H9 (cell line): ENCODE measurements around the gene SORCS2. TPM values are rescaled to one million over a fixed set of nuclear protein-coding genes. Genes with fewer than 3 reads are reported as not detected.

Experiments
- DNase-seq: peaks from one replicate; pipeline ENCODE4 v3.0.0-alpha.2; 2017
- H2AFZ ChIP-seq: one replicate; pipeline ENCODE4 v1.6.1; 2013; ENCODE audit warnings: mild to moderate bottlenecking, low read length, control low read depth, moderate library complexity
- H2AK5ac ChIP-seq: 2 replicates; pipeline ENCODE4 v1.6.1; 2013; ENCODE audit warnings: low read length, control low read depth, mixed read lengths; ENCODE audit not compliant: insufficient read length
- H2BK120ac ChIP-seq: one replicate; pipeline ENCODE4 v1.6.1; 2013; ENCODE audit warnings: low read depth, mild to moderate bottlenecking, low read length, control low read depth, inconsistent platforms; ENCODE audit not compliant: poor library complexity, severe bottlenecking
- H2BK12ac ChIP-seq: 2 replicates; pipeline ENCODE4 v1.6.1; 2013; ENCODE audit warnings: low read length, control low read depth, mixed read lengths, low read depth; ENCODE audit not compliant: insufficient read length
- H2BK15ac ChIP-seq: 2 replicates; pipeline ENCODE4 v1.6.1; 2013; ENCODE audit warnings: low read depth, low read length, control low read depth
- H2BK20ac ChIP-seq: one replicate; pipeline ENCODE4 v1.6.1; 2013; ENCODE audit warnings: low read depth, mild to moderate bottlenecking, low read length, control low read depth, inconsistent platforms; ENCODE audit not compliant: poor library complexity, severe bottlenecking
- H2BK5ac ChIP-seq: 2 replicates; pipeline ENCODE4 v1.6.1; 2013; ENCODE audit warnings: low read length, control low read depth, mixed read lengths; ENCODE audit not compliant: insufficient read length
- H3K14ac ChIP-seq: 2 replicates; pipeline ENCODE4 v1.6.1; 2013; ENCODE audit warnings: low read length, control low read depth; ENCODE audit not compliant: insufficient read depth
- H3K18ac ChIP-seq: 2 replicates; pipeline ENCODE4 v1.6.1; 2013; ENCODE audit warnings: low read depth, mild to moderate bottlenecking, mixed read lengths, low read length, control low read depth; ENCODE audit not compliant: insufficient read length
- H3K23ac ChIP-seq: 2 replicates; pipeline ENCODE4 v1.6.1; 2013; ENCODE audit warnings: low read length, control low read depth, mixed read lengths, low read depth; ENCODE audit not compliant: insufficient read length
- H3K23me2 ChIP-seq: 2 replicates; pipeline ENCODE4 v1.6.1; 2013; ENCODE audit warnings: low read depth, mild to moderate bottlenecking, mixed read lengths, low read length, control low read depth; ENCODE audit not compliant: insufficient read length, poor library complexity, severe bottlenecking
- H3K27ac ChIP-seq: 2 replicates; pipeline ENCODE4 v1.5.1; 2013; ENCODE audit warnings: low read length, control low read depth, mixed read lengths, low read depth; ENCODE audit not compliant: insufficient read length
- H3K27me3 ChIP-seq: 2 replicates; pipeline ENCODE4 v1.6.1; 2013; ENCODE audit warnings: low read length, control low read depth, inconsistent platforms; ENCODE audit not compliant: insufficient read depth
- H3K4ac ChIP-seq: 2 replicates; pipeline ENCODE4 v1.6.1; 2013; ENCODE audit warnings: low read depth, mild to moderate bottlenecking, control low read depth, inconsistent platforms, low read length, moderate library complexity
- H3K4me1 ChIP-seq: 2 replicates; pipeline ENCODE4 v1.6.1; 2013; ENCODE audit warnings: low read length, control low read depth, inconsistent platforms; ENCODE audit not compliant: insufficient read depth
- H3K4me2 ChIP-seq: 2 replicates; pipeline ENCODE4 v1.6.1; 2013; ENCODE audit warnings: low read length, control low read depth, mixed read lengths; ENCODE audit not compliant: insufficient read length, insufficient read depth
- H3K56ac ChIP-seq: 2 replicates; pipeline ENCODE4 v1.6.1; 2013; ENCODE audit warnings: low read depth, mild to moderate bottlenecking, mixed read lengths, low read length, control low read depth; ENCODE audit not compliant: insufficient read length
- H3K79me1 ChIP-seq: 2 replicates; pipeline ENCODE4 v1.6.1; 2013; ENCODE audit warnings: low read depth, mild to moderate bottlenecking, moderate library complexity, low read length, control low read depth, inconsistent platforms; ENCODE audit not compliant: insufficient read depth, poor library complexity, severe bottlenecking
- H3K79me2 ChIP-seq: 2 replicates; pipeline ENCODE4 v1.6.1; 2013; ENCODE audit warnings: low read length, control low read depth, inconsistent platforms; ENCODE audit not compliant: insufficient read depth
- H3K9ac ChIP-seq: 2 replicates; pipeline ENCODE4 v1.6.1; 2013; ENCODE audit warnings: low read length, control low read depth, mixed read lengths; ENCODE audit not compliant: insufficient read length; ENCODE audit errors: extremely low read depth
- H3K9me3 ChIP-seq: one replicate; pipeline ENCODE4 v1.6.1; 2013; ENCODE audit warnings: low read depth, low read length, inconsistent platforms; ENCODE audit not compliant: control insufficient read depth
- H3T11ph ChIP-seq: one replicate; pipeline ENCODE4 v1.6.1; 2013; ENCODE audit warnings: mild to moderate bottlenecking, low read length, control low read depth, inconsistent platforms
- H4K20me1 ChIP-seq: one replicate; pipeline ENCODE4 v1.6.1; 2013; ENCODE audit not compliant: control insufficient read depth, insufficient read length, insufficient read depth
- H4K5ac ChIP-seq: 2 replicates; pipeline ENCODE4 v1.6.1; 2013; ENCODE audit warnings: low read depth, mild to moderate bottlenecking, mixed read lengths, low read length, control low read depth; ENCODE audit not compliant: insufficient read length
- H4K8ac ChIP-seq: replicated peaks from 2 replicates; pipeline ENCODE4 v1.6.1; 2013; ENCODE audit warnings: low read length, control low read depth, mixed read lengths, low read depth; ENCODE audit not compliant: insufficient read length
- H4K91ac ChIP-seq: 2 replicates; pipeline ENCODE4 v1.6.1; 2013; ENCODE audit warnings: low read depth, mild to moderate bottlenecking, moderate library complexity, mixed read lengths, low read length, control low read depth; ENCODE audit not compliant: insufficient read length
- H3K27ac Mint-ChIP-seq, 3 experiments: 2 replicates in 2 of 3; 3 replicates in 1 of 3; pipeline ENCODE4 v1.8.0; 2020 to 2021; ENCODE audit warnings: mixed read lengths in 3 of 3, mild to moderate bottlenecking in 1 of 3, moderate library complexity in 1 of 3
- H3K27me3 Mint-ChIP-seq: 2 replicates; pipeline ENCODE4 v1.8.0; 2021; ENCODE audit warnings: low read depth, mild to moderate bottlenecking, moderate library complexity, mixed read lengths
- H3K36me3 Mint-ChIP-seq, 3 experiments: 2 replicates in 2 of 3; 3 replicates in 1 of 3; pipeline ENCODE4 v1.8.0; 2020 to 2021; ENCODE audit warnings: low read depth in 3 of 3, mixed read lengths in 3 of 3; ENCODE audit not compliant: insufficient read depth in 1 of 3
- H3K4me1 Mint-ChIP-seq, 2 experiments: 2 replicates each; pipeline ENCODE4 v1.8.0; 2020; ENCODE audit warnings: mixed read lengths in 2 of 2
- H3K4me3 Mint-ChIP-seq, 2 experiments: 2 replicates in 1 of 2; 3 replicates in 1 of 2; pipeline ENCODE4 v1.8.0; 2020 to 2021; ENCODE audit warnings: mild to moderate bottlenecking in 2 of 2, mixed read lengths in 2 of 2, moderate library complexity in 1 of 2
- H3K9me3 Mint-ChIP-seq, 2 experiments: 2 replicates in 1 of 2; 3 replicates in 1 of 2; pipeline ENCODE4 v1.8.0; 2020; ENCODE audit warnings: mild to moderate bottlenecking in 2 of 2, mixed read lengths in 2 of 2, moderate library complexity in 1 of 2
- WGBS: extraction: QIAGEN DNeasy Blood & Tissue Kit; methylation state at CpG from one replicate; pipeline ENCODE4 v1.1.7; 2013; ENCODE audit warnings: missing lambda C conversion rate, low lambda C conversion rate, mixed read lengths; ENCODE audit not compliant: insufficient read length; ENCODE audit errors: extremely low coverage; 5-methylcytosine and 5-hydroxymethylcytosine counted together
- total RNA-seq: library from RNA; stranded (reverse); gene quantifications from 2 replicates; pipeline ENCODE4 v1.2.1, GENCODE V29; 2021
- TF ChIP-seq, protein P1 (sequence below): fragments of 200-600 bp; sonication (generic); conservative IDR thresholded peaks from 3 replicates; pipeline ENCODE4 v1.8.0; 2021; ENCODE audit warnings: antibody characterized with exemption, mild to moderate bottlenecking

Gene SORCS2
- total RNA-seq, 1 experiment from 2014 or later = 0.57 TPM

- Histone ChIP-seq H3K56ac (no peak overlapping the region), H3K9me3 (no peaks in the 10 kb centered on the region), H3K9ac (no peak overlapping the region), H3K14ac (no peak overlapping the region), H3K27ac (no peak overlapping the region), H3T11ph (no peak overlapping the region), H3K4me2 (no peak overlapping the region), H2BK5ac (no peak overlapping the region), H3K23ac (no peak overlapping the region), H2BK120ac (no peak overlapping the region), H4K20me1 (no peaks in the 10 kb centered on the region), H4K8ac (no peak overlapping the region), H2BK12ac (no peak overlapping the region), H3K4ac (no peak overlapping the region), H3K18ac (no peak overlapping the region), H4K5ac (no peak overlapping the region), H2AFZ (no peak overlapping the region), H4K91ac (no peak overlapping the region), H2BK20ac (no peak overlapping the region), H3K79me1 (no peaks in the 10 kb centered on the region), H3K79me2 (no peaks in the 10 kb centered on the region), H3K23me2 (no peaks in the 10 kb centered on the region), H2BK15ac (no peak overlapping the region), H3K27me3 (no peaks in the 10 kb centered on the region), H3K4me1 (peaks cover 6% of the 10 kb centered on the region; the same call in 1 of the 2 replicates), H2AK5ac (no peak overlapping the region)
- Mint-ChIP-seq H3K36me3 (no peaks in the 10 kb centered on the region), H3K9me3 (peaks cover 0 to 1% of the 10 kb centered on the region in 2 experiments; a peak in 1 of 5 replicates), H3K27ac (peak overlapping the region in 2 of 3 experiments; percentile 12 to 37; a peak in 2 of 7 replicates), H3K4me3 (no peak overlapping the region), H3K27me3 (no peaks in the 10 kb centered on the region; the same call in none of the 2 replicates), H3K4me1 (peaks cover 20 to 22% of the 10 kb centered on the region in 2 experiments)
- DNase-seq = no peak
- TF ChIP-seq, protein P1, sequence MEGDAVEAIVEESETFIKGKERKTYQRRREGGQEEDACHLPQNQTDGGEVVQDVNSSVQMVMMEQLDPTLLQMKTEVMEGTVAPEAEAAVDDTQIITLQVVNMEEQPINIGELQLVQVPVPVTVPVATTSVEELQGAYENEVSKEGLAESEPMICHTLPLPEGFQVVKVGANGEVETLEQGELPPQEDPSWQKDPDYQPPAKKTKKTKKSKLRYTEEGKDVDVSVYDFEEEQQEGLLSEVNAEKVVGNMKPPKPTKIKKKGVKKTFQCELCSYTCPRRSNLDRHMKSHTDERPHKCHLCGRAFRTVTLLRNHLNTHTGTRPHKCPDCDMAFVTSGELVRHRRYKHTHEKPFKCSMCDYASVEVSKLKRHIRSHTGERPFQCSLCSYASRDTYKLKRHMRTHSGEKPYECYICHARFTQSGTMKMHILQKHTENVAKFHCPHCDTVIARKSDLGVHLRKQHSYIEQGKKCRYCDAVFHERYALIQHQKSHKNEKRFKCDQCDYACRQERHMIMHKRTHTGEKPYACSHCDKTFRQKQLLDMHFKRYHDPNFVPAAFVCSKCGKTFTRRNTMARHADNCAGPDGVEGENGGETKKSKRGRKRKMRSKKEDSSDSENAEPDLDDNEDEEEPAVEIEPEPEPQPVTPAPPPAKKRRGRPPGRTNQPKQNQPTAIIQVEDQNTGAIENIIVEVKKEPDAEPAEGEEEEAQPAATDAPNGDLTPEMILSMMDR = no peak
- no CpG with 5 or more reads among the region's 14 CpGs for WGBS
Observed at GRCh38 chr4:7313347-7313811, 121.0 kb downstream of the SORCS2 start.
